H9 (cell line): ENCODE results near the gene KCND2. TPM values are rescaled to one million over a fixed set of nuclear protein-coding genes. Genes with fewer than 3 reads are reported as not detected.

Source experiments
- DNase-seq: peaks from one replicate; pipeline ENCODE4 v3.0.0-alpha.2; 2017
- H2AFZ ChIP-seq: one replicate; pipeline ENCODE4 v1.6.1; 2013; ENCODE audit warnings: mild to moderate bottlenecking, low read length, control low read depth, moderate library complexity
- H2AK5ac ChIP-seq: 2 replicates; pipeline ENCODE4 v1.6.1; 2013; ENCODE audit warnings: low read length, control low read depth, mixed read lengths; ENCODE audit not compliant: insufficient read length
- H2BK120ac ChIP-seq: one replicate; pipeline ENCODE4 v1.6.1; 2013; ENCODE audit warnings: low read depth, mild to moderate bottlenecking, low read length, control low read depth, inconsistent platforms; ENCODE audit not compliant: poor library complexity, severe bottlenecking
- H2BK12ac ChIP-seq: 2 replicates; pipeline ENCODE4 v1.6.1; 2013; ENCODE audit warnings: low read length, control low read depth, mixed read lengths, low read depth; ENCODE audit not compliant: insufficient read length
- H2BK15ac ChIP-seq: 2 replicates; pipeline ENCODE4 v1.6.1; 2013; ENCODE audit warnings: low read depth, low read length, control low read depth
- H2BK20ac ChIP-seq: one replicate; pipeline ENCODE4 v1.6.1; 2013; ENCODE audit warnings: low read depth, mild to moderate bottlenecking, low read length, control low read depth, inconsistent platforms; ENCODE audit not compliant: poor library complexity, severe bottlenecking
- H2BK5ac ChIP-seq: 2 replicates; pipeline ENCODE4 v1.6.1; 2013; ENCODE audit warnings: low read length, control low read depth, mixed read lengths; ENCODE audit not compliant: insufficient read length
- H3K14ac ChIP-seq: 2 replicates; pipeline ENCODE4 v1.6.1; 2013; ENCODE audit warnings: low read length, control low read depth; ENCODE audit not compliant: insufficient read depth
- H3K18ac ChIP-seq: 2 replicates; pipeline ENCODE4 v1.6.1; 2013; ENCODE audit warnings: low read depth, mild to moderate bottlenecking, mixed read lengths, low read length, control low read depth; ENCODE audit not compliant: insufficient read length
- H3K23ac ChIP-seq: 2 replicates; pipeline ENCODE4 v1.6.1; 2013; ENCODE audit warnings: low read length, control low read depth, mixed read lengths, low read depth; ENCODE audit not compliant: insufficient read length
- H3K23me2 ChIP-seq: 2 replicates; pipeline ENCODE4 v1.6.1; 2013; ENCODE audit warnings: low read depth, mild to moderate bottlenecking, mixed read lengths, low read length, control low read depth; ENCODE audit not compliant: insufficient read length, poor library complexity, severe bottlenecking
- H3K27ac ChIP-seq: 2 replicates; pipeline ENCODE4 v1.5.1; 2013; ENCODE audit warnings: low read length, control low read depth, mixed read lengths, low read depth; ENCODE audit not compliant: insufficient read length
- H3K27me3 ChIP-seq: 2 replicates; pipeline ENCODE4 v1.6.1; 2013; ENCODE audit warnings: low read length, control low read depth, inconsistent platforms; ENCODE audit not compliant: insufficient read depth
- H3K4ac ChIP-seq: 2 replicates; pipeline ENCODE4 v1.6.1; 2013; ENCODE audit warnings: low read depth, mild to moderate bottlenecking, control low read depth, inconsistent platforms, low read length, moderate library complexity
- H3K4me1 ChIP-seq: 2 replicates; pipeline ENCODE4 v1.6.1; 2013; ENCODE audit warnings: low read length, control low read depth, inconsistent platforms; ENCODE audit not compliant: insufficient read depth
- H3K4me2 ChIP-seq: 2 replicates; pipeline ENCODE4 v1.6.1; 2013; ENCODE audit warnings: low read length, control low read depth, mixed read lengths; ENCODE audit not compliant: insufficient read length, insufficient read depth
- H3K56ac ChIP-seq: 2 replicates; pipeline ENCODE4 v1.6.1; 2013; ENCODE audit warnings: low read depth, mild to moderate bottlenecking, mixed read lengths, low read length, control low read depth; ENCODE audit not compliant: insufficient read length
- H3K79me1 ChIP-seq: 2 replicates; pipeline ENCODE4 v1.6.1; 2013; ENCODE audit warnings: low read depth, mild to moderate bottlenecking, moderate library complexity, low read length, control low read depth, inconsistent platforms; ENCODE audit not compliant: insufficient read depth, poor library complexity, severe bottlenecking
- H3K79me2 ChIP-seq: 2 replicates; pipeline ENCODE4 v1.6.1; 2013; ENCODE audit warnings: low read length, control low read depth, inconsistent platforms; ENCODE audit not compliant: insufficient read depth
- H3K9ac ChIP-seq: 2 replicates; pipeline ENCODE4 v1.6.1; 2013; ENCODE audit warnings: low read length, control low read depth, mixed read lengths; ENCODE audit not compliant: insufficient read length; ENCODE audit errors: extremely low read depth
- H3K9me3 ChIP-seq: one replicate; pipeline ENCODE4 v1.6.1; 2013; ENCODE audit warnings: low read depth, low read length, inconsistent platforms; ENCODE audit not compliant: control insufficient read depth
- H3T11ph ChIP-seq: one replicate; pipeline ENCODE4 v1.6.1; 2013; ENCODE audit warnings: mild to moderate bottlenecking, low read length, control low read depth, inconsistent platforms
- H4K20me1 ChIP-seq: one replicate; pipeline ENCODE4 v1.6.1; 2013; ENCODE audit not compliant: control insufficient read depth, insufficient read length, insufficient read depth
- H4K5ac ChIP-seq: 2 replicates; pipeline ENCODE4 v1.6.1; 2013; ENCODE audit warnings: low read depth, mild to moderate bottlenecking, mixed read lengths, low read length, control low read depth; ENCODE audit not compliant: insufficient read length
- H4K8ac ChIP-seq: replicated peaks from 2 replicates; pipeline ENCODE4 v1.6.1; 2013; ENCODE audit warnings: low read length, control low read depth, mixed read lengths, low read depth; ENCODE audit not compliant: insufficient read length
- H4K91ac ChIP-seq: 2 replicates; pipeline ENCODE4 v1.6.1; 2013; ENCODE audit warnings: low read depth, mild to moderate bottlenecking, moderate library complexity, mixed read lengths, low read length, control low read depth; ENCODE audit not compliant: insufficient read length
- H3K27ac Mint-ChIP-seq, 3 experiments: 2 replicates in 2 of 3; 3 replicates in 1 of 3; pipeline ENCODE4 v1.8.0; 2020 to 2021; ENCODE audit warnings: mixed read lengths in 3 of 3, mild to moderate bottlenecking in 1 of 3, moderate library complexity in 1 of 3
- H3K27me3 Mint-ChIP-seq: 2 replicates; pipeline ENCODE4 v1.8.0; 2021; ENCODE audit warnings: low read depth, mild to moderate bottlenecking, moderate library complexity, mixed read lengths
- H3K36me3 Mint-ChIP-seq, 3 experiments: 2 replicates in 2 of 3; 3 replicates in 1 of 3; pipeline ENCODE4 v1.8.0; 2020 to 2021; ENCODE audit warnings: low read depth in 3 of 3, mixed read lengths in 3 of 3; ENCODE audit not compliant: insufficient read depth in 1 of 3
- H3K4me1 Mint-ChIP-seq, 2 experiments: 2 replicates each; pipeline ENCODE4 v1.8.0; 2020; ENCODE audit warnings: mixed read lengths in 2 of 2
- H3K4me3 Mint-ChIP-seq, 2 experiments: 2 replicates in 1 of 2; 3 replicates in 1 of 2; pipeline ENCODE4 v1.8.0; 2020 to 2021; ENCODE audit warnings: mild to moderate bottlenecking in 2 of 2, mixed read lengths in 2 of 2, moderate library complexity in 1 of 2
- H3K9me3 Mint-ChIP-seq, 2 experiments: 2 replicates in 1 of 2; 3 replicates in 1 of 2; pipeline ENCODE4 v1.8.0; 2020; ENCODE audit warnings: mild to moderate bottlenecking in 2 of 2, mixed read lengths in 2 of 2, moderate library complexity in 1 of 2
- CTCF ChIP-seq: fragments of 200-600 bp; sonication (generic); conservative IDR thresholded peaks from 3 replicates; pipeline ENCODE4 v1.8.0; 2021; ENCODE audit warnings: antibody characterized with exemption, mild to moderate bottlenecking
- WGBS: extraction: QIAGEN DNeasy Blood & Tissue Kit; methylation state at CpG from one replicate; pipeline ENCODE4 v1.1.7; 2013; ENCODE audit warnings: missing lambda C conversion rate, low lambda C conversion rate, mixed read lengths; ENCODE audit not compliant: insufficient read length; ENCODE audit errors: extremely low coverage; 5-methylcytosine and 5-hydroxymethylcytosine counted together
- total RNA-seq: library from RNA; stranded (reverse); gene quantifications from 2 replicates; pipeline ENCODE4 v1.2.1, GENCODE V29; 2021

KCND2 gene
- total RNA-seq, 1 experiment from 2014 or later, result 6.4 TPM

GRCh38 chr7:120770206-120770605, 497.2 kb downstream of the KCND2 start:
- Histone ChIP-seq H3K4me1 (no peaks in the 10 kb centered on the region; the same call in 1 of the 2 replicates), H3K27ac (no peak overlapping the region), H3K79me2 (no peaks in the 10 kb centered on the region), H3K23me2 (no peaks in the 10 kb centered on the region), H3K18ac (no peak overlapping the region), H2BK20ac (no peak overlapping the region), H3K56ac (no peak overlapping the region), H3K4me2 (no peak overlapping the region), H3K9ac (no peak overlapping the region), H2BK15ac (no peak overlapping the region), H3K14ac (no peak overlapping the region), H4K5ac (no peak overlapping the region), H4K8ac (no peak overlapping the region), H4K91ac (no peak overlapping the region), H3T11ph (no peak overlapping the region), H2AK5ac (no peak overlapping the region), H4K20me1 (no peaks in the 10 kb centered on the region), H3K4ac (no peak overlapping the region), H2AFZ (no peak overlapping the region), H3K9me3 (no peaks in the 10 kb centered on the region), H3K27me3 (no peaks in the 10 kb centered on the region), H3K79me1 (no peaks in the 10 kb centered on the region), H2BK5ac (no peak overlapping the region), H3K23ac (no peak overlapping the region), H2BK120ac (no peak overlapping the region), H2BK12ac (no peak overlapping the region)
- Mint-ChIP-seq H3K9me3 (no peaks in the 10 kb centered on the region), H3K27me3 (no peaks in the 10 kb centered on the region), H3K27ac (no peak overlapping the region), H3K36me3 (no peaks in the 10 kb centered on the region; a peak in 1 of 7 replicates), H3K4me3 (no peak overlapping the region), H3K4me1 (peaks cover 11 to 14% of the 10 kb centered on the region in 2 experiments)
- no CpG with 5 or more reads among the region's 3 CpGs for WGBS
- no peak for DNase-seq
- no peak for TF ChIP-seq CTCF
